Measurements from ENCODE around the gene MEAF6.
"Not testable (repeated sequence)": the region's sequence is repeated elsewhere in the genome, so short reads cannot be mapped to it uniquely, and the experiment has no call there.

Gene MEAF6

GRCh38 chr1:37514350-37515184 is at the start of gene MEAF6:
Gene MEAF6, minus strand, starts transcription at chr1:37514766. Its CDS starts 20 bp downstream, at chr1:37514746.
- DNase-seq (ENCODE audit: low read depth in 4 of 4, low spot score in 1 of 4), result peak; percentile 68 to 74 (median 72)

- DNase-seq (ENCODE audit: low read depth in 4 of 4, low spot score in 1 of 4), result no peak
Observed at GRCh38 chr1:37562984-37563383, 48.4 kb upstream of the MEAF6 start.

- DNase-seq (ENCODE audit: low read depth in 4 of 4, low spot score in 1 of 4), result peak in 1 of 4 experiments; percentile 17
Observed at GRCh38 chr1:37561133-37562132, 46.9 kb upstream of the MEAF6 start.

GRCh38 chr1:37560401-37561132 is 46.0 kb upstream of the MEAF6 start:
- no peak for DNase-seq (ENCODE audit: low read depth in 4 of 4, low spot score in 1 of 4)

GRCh38 chr1:37559957-37560379 is 45.4 kb upstream of the MEAF6 start:
- not testable (repeated sequence) for DNase-seq (ENCODE audit: low read depth in 4 of 4, low spot score in 1 of 4)

GRCh38 chr1:37559080-37559479 is 44.5 kb upstream of the MEAF6 start:
- DNase-seq (ENCODE audit: low read depth in 4 of 4, low spot score in 1 of 4), result no peak

- no peak for DNase-seq (ENCODE audit: low read depth in 4 of 4, low spot score in 1 of 4)
Observed at GRCh38 chr1:37558411-37558810, 43.8 kb upstream of the MEAF6 start.

GRCh38 chr1:37557402-37557801 is 42.8 kb upstream of the MEAF6 start:
- no peak for DNase-seq (ENCODE audit: low read depth in 4 of 4, low spot score in 1 of 4)

- no peak for DNase-seq (ENCODE audit: low read depth in 4 of 4, low spot score in 1 of 4)
Observed at GRCh38 chr1:37556712-37557196, 42.2 kb upstream of the MEAF6 start, which contains the start of gene DNALI1. Gene DNALI1, plus strand, starts transcription at chr1:37556940. Its CDS starts 55 bp downstream, at chr1:37556995.

GRCh38 chr1:37553927-37554808 is 39.6 kb upstream of the MEAF6 start, which contains the start of gene SNIP1:
Gene SNIP1, minus strand, starts transcription at chr1:37554293. Its CDS starts 64 bp downstream, at chr1:37554229.
- peak; percentile 65 to 79 (median 78) for DNase-seq (ENCODE audit: low read depth in 4 of 4, low spot score in 1 of 4)

- DNase-seq (ENCODE audit: low read depth in 4 of 4, low spot score in 1 of 4), result no peak
Observed at GRCh38 chr1:37553598-37553926, 39.0 kb upstream of the MEAF6 start.

GRCh38 chr1:37549341-37549740 is 34.8 kb upstream of the MEAF6 start:
- no peak for DNase-seq (ENCODE audit: low read depth in 4 of 4, low spot score in 1 of 4)

GRCh38 chr1:37545019-37545418 is 30.5 kb upstream of the MEAF6 start:
- DNase-seq (ENCODE audit: low read depth in 4 of 4, low spot score in 1 of 4), result no peak

GRCh38 chr1:37544530-37544929 is 30.0 kb upstream of the MEAF6 start:
- no peak for DNase-seq (ENCODE audit: low read depth in 4 of 4, low spot score in 1 of 4)

GRCh38 chr1:37540036-37540785 is 25.6 kb upstream of the MEAF6 start:
- DNase-seq (ENCODE audit: low read depth in 4 of 4, low spot score in 1 of 4), result no peak

- DNase-seq (ENCODE audit: low read depth in 4 of 4, low spot score in 1 of 4), result not testable (repeated sequence)
Observed at GRCh38 chr1:37539154-37539553, 24.6 kb upstream of the MEAF6 start.

GRCh38 chr1:37537378-37537777 is 22.8 kb upstream of the MEAF6 start:
- DNase-seq (ENCODE audit: low read depth in 4 of 4, low spot score in 1 of 4), result no peak

- no peak for DNase-seq (ENCODE audit: low read depth in 4 of 4, low spot score in 1 of 4)
Observed at GRCh38 chr1:37533317-37534093, 18.9 kb upstream of the MEAF6 start.

Measured in stimulated activated CD4-positive, alpha-beta T cell treated with anti-CD3 and anti-CD28 coated beads, Interleukin-1b, Interleukin-23, amount 100 ng/mL, for 24 hours (primary cell).